ENCODE data around the gene EXOC6. TPM values are rescaled to one million over a fixed set of nuclear protein-coding genes. Genes with fewer than 3 reads are reported as not detected.
"Not testable (repeated sequence)": the region's sequence is repeated elsewhere in the genome, so short reads cannot be mapped to it uniquely, and the experiment has no call there.

Gene EXOC6
- total RNA-seq, 1 experiment from 2014 or later, result 18.6 TPM

DNA sequence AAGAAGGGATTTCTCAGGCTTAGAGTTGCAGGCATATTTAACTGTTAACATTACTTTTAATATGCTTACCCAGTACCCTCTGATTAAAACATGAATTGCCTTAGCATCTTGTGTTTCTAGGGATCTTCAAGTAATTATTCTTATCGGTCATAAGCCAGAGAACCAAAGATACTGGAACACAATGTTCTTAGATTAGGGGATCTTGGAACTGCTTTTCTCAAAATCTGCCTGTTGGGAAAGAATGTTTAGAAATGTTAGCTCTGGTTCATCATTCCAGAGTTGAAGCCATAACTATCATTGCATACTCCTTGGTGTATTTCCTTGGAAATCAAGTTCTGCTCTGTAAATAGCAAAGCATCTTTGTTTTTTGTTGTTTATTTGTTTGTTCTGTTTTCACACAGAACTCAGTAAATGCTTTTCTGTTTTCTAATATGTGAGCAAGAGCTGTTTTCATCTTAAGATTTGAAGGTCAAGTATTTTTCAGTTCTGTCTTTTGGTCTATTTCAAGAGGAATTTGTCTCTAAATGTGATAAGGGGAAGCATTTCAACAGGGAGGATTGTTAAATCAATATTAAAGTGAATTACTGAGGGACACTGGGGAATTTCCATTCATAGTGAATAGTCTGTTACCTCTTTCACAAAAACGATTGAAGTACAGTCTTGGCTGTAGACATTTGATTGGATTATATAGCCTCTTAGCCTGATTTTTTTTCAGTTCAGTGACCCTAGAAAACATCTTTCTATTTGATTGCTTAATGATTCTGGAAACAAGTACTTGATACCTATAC is 109.1 kb downstream of the EXOC6 start:
- DNase-seq (ENCODE audit: low read depth in 1 of 2, low spot score in 2 of 2), result no peak
- no peak overlapping the region for H3K27ac ChIP-seq
- H3K27me3 ChIP-seq (replicated peaks), result no peaks in the 10 kb centered on the region
- no peaks in the 10 kb centered on the region for H3K9me3 ChIP-seq (replicated peaks)
- no peak overlapping the region for H3K4me3 ChIP-seq
- H3K36me3 ChIP-seq, result peaks cover 3% of the 10 kb centered on the region
- H3K4me1 ChIP-seq (replicated peaks), result no peaks in the 10 kb centered on the region

DNA sequence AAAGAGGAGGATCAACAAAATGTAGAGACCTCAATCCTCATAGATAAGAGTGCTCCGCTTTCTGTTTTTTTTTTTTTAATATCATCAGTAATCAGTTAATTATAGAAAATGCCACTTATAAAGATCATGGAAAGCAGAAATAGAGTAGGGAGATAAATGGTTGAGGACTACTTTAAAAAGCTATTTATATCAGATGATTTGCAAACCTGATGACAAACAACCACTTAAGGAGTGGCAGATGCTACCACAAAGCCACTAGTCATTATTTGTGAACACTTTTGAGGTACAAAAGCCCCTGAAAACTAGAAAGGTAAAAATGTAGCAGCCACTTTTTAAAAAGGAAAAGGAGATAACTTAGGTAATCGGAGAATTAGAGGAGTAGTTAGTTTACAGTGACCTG is 113.3 kb downstream of the EXOC6 start:
- peaks cover 14% of the 10 kb centered on the region for H3K4me1 ChIP-seq (replicated peaks)
- no peaks in the 10 kb centered on the region for H3K9me3 ChIP-seq (replicated peaks)
- H3K27ac ChIP-seq, result no peak overlapping the region
- no peak for DNase-seq (ENCODE audit: low read depth in 1 of 2, low spot score in 2 of 2)
- no peak overlapping the region for H3K4me3 ChIP-seq
- H3K36me3 ChIP-seq, result no peaks in the 10 kb centered on the region
- no peaks in the 10 kb centered on the region for H3K27me3 ChIP-seq (replicated peaks)

DNA sequence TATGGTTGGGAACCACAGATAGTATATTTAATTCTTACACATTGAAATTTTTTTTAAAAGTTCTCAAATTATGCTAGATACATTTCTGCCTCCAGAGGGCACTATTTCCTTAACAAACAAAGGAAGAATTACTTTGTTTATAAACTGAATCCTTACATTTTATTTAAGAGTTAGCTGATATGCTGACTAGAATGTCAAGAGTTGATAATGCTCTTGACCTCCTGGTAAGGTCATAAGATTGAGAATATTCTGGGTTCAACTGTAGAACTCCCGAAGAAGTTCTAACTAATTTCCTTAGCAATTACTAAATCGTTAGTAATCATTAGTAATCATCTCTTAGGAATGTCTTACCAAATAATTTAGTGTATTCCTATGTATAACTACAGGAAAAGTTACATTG is 117.0 kb downstream of the EXOC6 start:
- Histone ChIP-seq H3K27ac (peak overlapping the region; percentile 61), H3K27me3 (replicated peaks) (no peaks in the 10 kb centered on the region), H3K4me1 (replicated peaks) (peaks cover 31% of the 10 kb centered on the region), H3K9me3 (replicated peaks) (no peaks in the 10 kb centered on the region), H3K36me3 (no peaks in the 10 kb centered on the region), H3K4me3 (no peak overlapping the region)
- peak in 1 of 2 experiments; percentile 64 for DNase-seq (ENCODE audit: low read depth in 1 of 2, low spot score in 2 of 2)

DNA sequence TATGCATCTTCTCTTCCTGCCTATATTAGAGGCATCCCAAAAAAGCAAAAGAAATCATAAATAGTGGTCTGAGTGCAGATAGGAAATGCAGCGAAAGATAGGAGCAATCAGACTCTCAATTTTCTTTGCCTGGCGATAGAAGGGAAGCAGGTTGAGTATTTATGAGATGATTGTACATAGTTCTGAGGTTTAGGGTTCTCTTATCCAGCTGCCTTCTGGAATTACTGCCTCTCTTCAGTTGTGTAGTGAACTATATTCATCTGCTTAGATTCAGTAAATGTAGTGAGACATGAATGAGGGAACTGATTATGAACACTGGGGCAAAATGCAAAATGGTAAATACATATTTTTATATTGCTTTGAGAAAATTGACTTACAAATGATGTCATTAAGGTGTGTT is 119.3 kb downstream of the EXOC6 start:
- DNase-seq (ENCODE audit: low read depth in 1 of 2, low spot score in 2 of 2), result no peak
- Histone ChIP-seq H3K4me3 (no peak overlapping the region), H3K4me1 (replicated peaks) (peaks cover 55% of the 10 kb centered on the region), H3K36me3 (no peaks in the 10 kb centered on the region), H3K27ac (no peak overlapping the region), H3K9me3 (replicated peaks) (no peaks in the 10 kb centered on the region), H3K27me3 (replicated peaks) (no peaks in the 10 kb centered on the region)

DNA sequence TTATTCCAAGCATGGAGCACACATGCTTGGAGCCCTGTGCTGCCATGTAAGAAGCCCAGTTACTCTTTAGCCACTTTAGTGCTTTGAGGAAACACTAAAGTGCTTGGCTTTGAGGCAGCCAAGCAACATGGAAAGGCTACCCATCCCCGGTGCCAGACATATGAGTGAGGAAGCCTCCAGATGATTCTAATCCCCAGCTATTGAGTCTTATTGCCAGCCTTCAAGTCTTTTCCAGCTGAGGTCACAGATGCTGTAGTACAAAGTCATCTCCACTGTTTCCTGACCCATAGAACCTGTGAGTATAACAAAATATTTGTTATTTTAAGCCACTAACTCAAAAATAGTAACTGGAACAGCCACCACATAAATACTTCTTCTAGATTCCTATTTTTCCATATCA is 120.8 kb downstream of the EXOC6 start:
- peak in 1 of 2 experiments; percentile 30 for DNase-seq (ENCODE audit: low read depth in 1 of 2, low spot score in 2 of 2)

DNA sequence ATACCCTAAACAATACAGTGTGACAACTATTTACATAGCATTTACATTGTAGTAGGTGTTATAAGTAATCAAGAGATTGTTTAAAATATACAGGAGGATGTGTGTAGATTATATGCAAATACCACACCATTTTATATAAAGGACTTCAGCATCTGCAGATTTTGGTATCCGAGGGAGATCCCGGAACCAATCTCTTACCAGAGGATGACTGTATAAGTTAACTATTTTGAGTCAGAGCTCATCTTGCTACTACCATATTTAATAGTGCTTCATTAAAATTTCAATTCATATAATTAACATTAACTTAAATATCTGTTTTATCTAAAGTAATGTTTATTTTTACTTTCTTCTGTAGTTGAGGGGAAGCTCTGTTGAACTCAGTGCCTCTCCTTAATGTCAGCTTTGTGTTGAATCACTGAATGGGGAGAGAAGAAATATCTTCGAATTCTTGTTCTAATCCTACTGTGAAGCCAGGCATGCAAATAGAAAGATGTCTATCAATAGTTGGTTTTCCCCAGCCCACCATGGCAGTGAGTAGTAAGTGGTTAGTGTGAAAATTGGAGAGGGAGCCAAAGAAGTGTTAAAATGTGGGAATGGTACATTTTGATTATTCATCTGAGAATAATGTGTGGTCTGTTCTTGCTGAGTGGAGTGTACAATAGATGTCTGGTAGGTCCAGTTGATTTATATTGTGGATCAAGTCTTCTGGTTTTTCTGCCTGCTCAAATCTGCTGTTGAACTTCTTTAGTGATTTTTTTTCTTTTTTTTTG is 122.2 kb downstream of the EXOC6 start:
- Histone ChIP-seq H3K4me1 (replicated peaks) (peaks cover 53% of the 10 kb centered on the region), H3K27ac (peak overlapping the region; percentile 86), H3K27me3 (replicated peaks) (no peaks in the 10 kb centered on the region), H3K4me3 (no peak overlapping the region), H3K36me3 (no peaks in the 10 kb centered on the region), H3K9me3 (replicated peaks) (peaks cover 4% of the 10 kb centered on the region; the same call in 1 of the 2 replicates)
- peak; percentile 67 to 95 for DNase-seq (ENCODE audit: low read depth in 1 of 2, low spot score in 2 of 2)

More for the DNA sequence above, 120.8 kb downstream of the EXOC6 start:
- peaks cover 4% of the 10 kb centered on the region; the same call in 1 of the 2 replicates for H3K9me3 ChIP-seq (replicated peaks)
- no peaks in the 10 kb centered on the region for H3K36me3 ChIP-seq
- peak overlapping the region; percentile 86 for H3K27ac ChIP-seq
- H3K27me3 ChIP-seq (replicated peaks), result no peaks in the 10 kb centered on the region
- H3K4me3 ChIP-seq, result no peak overlapping the region
- peaks cover 64% of the 10 kb centered on the region for H3K4me1 ChIP-seq (replicated peaks)

DNA sequence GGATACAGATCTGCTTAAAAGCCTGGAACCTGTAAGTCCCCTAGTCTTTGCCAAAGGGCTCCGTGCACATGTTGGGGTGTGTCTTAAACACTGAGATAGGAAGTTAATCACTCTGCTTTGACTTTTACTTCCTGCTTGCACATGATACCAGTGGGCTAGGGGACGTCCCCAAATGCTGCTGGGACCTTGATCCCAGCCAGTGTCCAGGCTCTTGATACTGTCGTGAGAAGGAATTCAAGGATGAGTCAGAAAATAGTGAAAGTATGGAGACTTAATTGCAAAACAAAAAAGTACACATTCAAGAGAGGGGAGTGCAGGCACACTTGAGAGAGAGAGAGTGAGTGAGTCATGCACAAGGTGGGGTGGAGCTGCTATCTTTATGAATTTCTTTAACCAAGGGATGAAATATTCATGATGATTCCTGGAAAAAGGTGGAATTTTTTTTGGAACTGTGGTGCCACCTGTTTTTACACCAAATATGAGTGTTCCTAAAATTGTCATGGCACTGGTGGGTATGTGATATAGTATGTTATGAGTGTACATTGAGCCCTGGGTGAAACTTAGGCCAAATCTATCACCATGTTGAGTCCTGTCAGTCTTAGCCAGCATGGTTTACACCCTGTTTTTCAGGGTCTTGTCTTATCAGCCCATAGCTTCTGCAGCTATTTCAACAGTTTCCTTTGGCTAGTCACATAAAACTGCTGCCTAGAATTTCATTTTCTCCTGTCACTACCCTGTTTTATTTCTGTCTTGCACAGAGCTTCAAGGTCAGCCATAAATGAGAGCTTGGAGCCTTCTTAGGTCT is 123.9 kb downstream of the EXOC6 start:
- Histone ChIP-seq H3K9me3 (replicated peaks) (peaks cover 4% of the 10 kb centered on the region; the same call in 1 of the 2 replicates), H3K4me3 (no peak overlapping the region), H3K36me3 (no peaks in the 10 kb centered on the region), H3K27me3 (replicated peaks) (no peaks in the 10 kb centered on the region), H3K4me1 (replicated peaks) (peaks cover 49% of the 10 kb centered on the region), H3K27ac (peak overlapping the region; percentile 86)
- peak; percentile 84 to 94 for DNase-seq (ENCODE audit: low read depth in 1 of 2, low spot score in 2 of 2)

DNA sequence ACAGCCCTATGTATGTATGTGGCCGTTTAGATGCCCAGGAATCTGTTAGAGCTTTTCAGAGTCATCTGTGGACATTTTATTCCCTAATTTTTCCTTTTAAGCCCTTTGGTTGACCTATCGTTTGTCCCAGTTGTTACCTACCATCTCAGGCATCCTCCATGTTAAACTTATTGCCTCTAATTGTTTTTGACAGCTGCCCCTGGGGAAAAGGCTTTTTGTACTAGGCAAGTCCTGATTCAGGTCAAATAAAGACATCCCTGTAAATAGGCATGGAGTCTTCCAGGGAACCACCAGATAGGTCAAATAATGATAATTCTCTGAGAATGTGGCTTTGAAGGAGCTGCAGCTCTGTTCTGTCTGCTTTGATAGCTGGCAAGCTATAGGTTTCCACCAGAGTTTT is 124.6 kb downstream of the EXOC6 start:
- H3K36me3 ChIP-seq, result no peaks in the 10 kb centered on the region
- no peak for DNase-seq (ENCODE audit: low read depth in 1 of 2, low spot score in 2 of 2)
- H3K9me3 ChIP-seq (replicated peaks), result peaks cover 4% of the 10 kb centered on the region; the same call in 1 of the 2 replicates
- H3K4me1 ChIP-seq (replicated peaks), result peaks cover 49% of the 10 kb centered on the region
- H3K4me3 ChIP-seq, result no peak overlapping the region
- H3K27me3 ChIP-seq (replicated peaks), result no peaks in the 10 kb centered on the region
- H3K27ac ChIP-seq, result peak overlapping the region; percentile 86

DNA sequence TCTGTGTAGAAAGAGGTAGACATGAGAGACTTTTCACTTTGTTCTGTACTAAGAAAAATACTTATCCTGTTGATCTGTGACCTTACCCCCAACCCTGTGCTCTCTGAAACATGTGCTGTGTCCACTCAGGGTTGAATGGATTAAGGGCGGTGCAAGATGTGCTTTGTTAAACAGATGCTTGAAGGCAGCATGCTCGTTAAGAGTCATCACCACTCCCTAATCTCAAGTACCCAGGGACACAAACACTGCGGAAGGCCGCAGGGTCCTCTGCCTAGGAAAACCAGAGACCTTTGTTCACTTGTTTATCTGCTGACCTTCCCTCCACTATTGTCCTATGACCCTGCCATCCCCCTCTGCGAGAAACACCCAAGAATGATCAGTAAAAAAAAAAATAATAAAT is 128.0 kb downstream of the EXOC6 start:
- not testable (repeated sequence) for H3K27ac ChIP-seq; DNase-seq (ENCODE audit: low read depth in 1 of 2, low spot score in 2 of 2); H3K9me3 ChIP-seq (replicated peaks); H3K36me3 ChIP-seq; H3K4me3 ChIP-seq; H3K27me3 ChIP-seq (replicated peaks)
- peaks cover 23% of the 10 kb centered on the region for H3K4me1 ChIP-seq (replicated peaks)

DNA sequence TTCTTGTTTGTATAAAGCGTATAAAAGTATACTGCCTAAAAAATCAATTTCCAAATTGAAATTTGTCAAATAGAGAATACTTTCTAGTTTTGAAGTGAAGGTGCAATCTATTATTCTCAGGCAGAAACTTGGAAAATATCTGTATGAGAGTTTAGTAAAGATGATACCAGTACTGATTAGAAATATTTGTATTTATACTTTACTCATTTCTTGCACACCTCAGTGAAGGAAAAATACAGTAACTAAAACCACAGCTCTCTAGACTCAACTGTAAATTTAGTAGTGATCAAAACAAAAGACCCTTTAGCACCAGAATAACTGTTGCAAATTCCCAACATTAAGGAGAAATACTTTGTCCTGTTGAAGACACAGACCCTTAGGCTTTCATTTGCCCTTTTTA is 140.9 kb downstream of the EXOC6 start:
- Histone ChIP-seq H3K27me3 (replicated peaks) (no peaks in the 10 kb centered on the region), H3K36me3 (no peaks in the 10 kb centered on the region), H3K4me1 (replicated peaks) (peaks cover 16% of the 10 kb centered on the region), H3K27ac (no peak overlapping the region), H3K4me3 (no peak overlapping the region), H3K9me3 (replicated peaks) (no peaks in the 10 kb centered on the region)
- DNase-seq (ENCODE audit: low read depth in 1 of 2, low spot score in 2 of 2), result no peak

DNA sequence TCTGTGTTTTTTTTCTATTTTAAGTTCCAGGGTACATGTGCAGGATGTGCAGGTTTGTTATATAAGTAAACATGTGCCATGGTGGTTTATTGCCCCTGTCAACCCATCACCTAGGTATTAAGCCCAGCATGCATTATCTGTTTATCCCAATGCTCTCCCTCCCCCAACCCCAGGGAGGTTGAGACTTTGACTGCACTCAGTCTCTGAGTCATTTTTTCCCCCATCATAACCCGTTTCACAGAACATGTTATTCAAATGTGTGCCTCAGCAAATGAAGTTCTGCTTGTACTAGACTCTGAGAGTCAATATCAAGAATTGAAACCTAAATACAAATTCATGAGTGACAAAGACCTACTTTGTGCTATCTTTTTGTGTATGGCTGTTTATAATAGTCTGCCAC is 142.3 kb downstream of the EXOC6 start:
- no peaks in the 10 kb centered on the region for H3K9me3 ChIP-seq (replicated peaks)
- peaks cover 16% of the 10 kb centered on the region for H3K4me1 ChIP-seq (replicated peaks)
- H3K4me3 ChIP-seq, result no peak overlapping the region
- H3K36me3 ChIP-seq, result no peaks in the 10 kb centered on the region
- H3K27ac ChIP-seq, result no peak overlapping the region
- H3K27me3 ChIP-seq (replicated peaks), result no peaks in the 10 kb centered on the region
- no peak for DNase-seq (ENCODE audit: low read depth in 1 of 2, low spot score in 2 of 2)

DNA sequence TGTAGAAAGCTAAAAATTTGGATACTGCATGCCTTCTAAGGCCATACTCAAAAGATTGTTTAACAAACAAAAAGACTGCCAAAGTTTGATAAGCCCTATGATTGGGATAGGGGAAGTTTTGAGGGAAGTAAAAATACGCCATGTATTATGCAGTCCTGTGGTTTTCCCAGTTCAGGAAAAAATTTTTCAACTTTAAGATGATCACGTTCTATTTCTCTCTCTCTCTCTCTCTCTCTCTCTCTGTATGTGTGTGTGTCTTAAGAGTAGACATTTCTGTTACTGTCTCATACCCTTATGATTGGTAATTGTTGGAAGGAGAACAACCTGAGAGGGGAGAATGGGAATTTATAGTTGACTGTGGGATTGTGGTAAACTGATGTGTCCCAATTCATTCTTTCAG is 143.2 kb downstream of the EXOC6 start:
- Histone ChIP-seq H3K36me3 (no peaks in the 10 kb centered on the region), H3K27ac (no peak overlapping the region), H3K4me1 (replicated peaks) (peaks cover 16% of the 10 kb centered on the region), H3K9me3 (replicated peaks) (no peaks in the 10 kb centered on the region), H3K27me3 (replicated peaks) (no peaks in the 10 kb centered on the region), H3K4me3 (no peak overlapping the region)
- DNase-seq (ENCODE audit: low read depth in 1 of 2, low spot score in 2 of 2), result no peak

DNA sequence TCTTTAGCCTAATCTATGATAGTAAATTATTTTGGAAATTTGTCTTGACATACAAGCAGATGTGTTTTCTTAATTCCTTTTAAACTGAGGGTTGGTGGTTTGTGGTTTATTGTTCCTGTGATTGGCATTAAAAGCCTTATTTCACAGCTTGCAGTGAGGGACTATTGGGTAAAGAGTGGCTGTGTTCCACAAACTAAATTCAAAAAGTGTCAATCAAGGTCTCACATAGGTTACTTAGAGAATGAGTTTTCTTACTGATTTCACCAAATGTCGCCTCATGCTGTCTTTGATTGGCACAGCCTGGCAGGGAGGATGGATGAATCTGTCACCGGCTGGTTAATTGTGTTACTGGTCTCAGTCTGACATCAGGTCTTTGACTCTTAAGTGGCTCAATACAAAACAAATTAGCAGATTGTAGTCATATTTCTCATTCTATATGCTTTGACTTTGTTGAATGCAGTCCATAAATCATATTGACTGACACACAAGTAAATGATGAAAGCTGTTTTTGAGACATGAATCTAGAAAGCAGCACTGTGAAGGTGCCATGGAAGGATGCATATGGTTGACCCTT is 145.5 kb downstream of the EXOC6 start:
- Histone ChIP-seq H3K4me1 (replicated peaks) (peaks cover 32% of the 10 kb centered on the region), H3K36me3 (no peaks in the 10 kb centered on the region), H3K9me3 (replicated peaks) (no peaks in the 10 kb centered on the region), H3K27ac (no peak overlapping the region), H3K4me3 (no peak overlapping the region), H3K27me3 (replicated peaks) (no peaks in the 10 kb centered on the region)
- DNase-seq (ENCODE audit: low read depth in 1 of 2, low spot score in 2 of 2), result no peak

Measured in SJSA1 (cell line).